Heart left ventricle (tissue), 13 donors: ENCODE measurements around the gene RBM7.

Experiments
- POLR2A ChIP-seq, 2 donors: fragments of 450-650 bp; IDR thresholded peaks; one replicate each; pipeline ENCODE4 v1.6.1; 2017; ENCODE audit warnings: antibody characterized with exemption in 2 of 2, mild to moderate bottlenecking in 2 of 2, moderate library complexity in 2 of 2
- TF ChIP-seq, protein P1 (sequence below), 12 donors: fragments of 200-600 bp; sonication (generic) in 4 of 12; IDR thresholded peaks; one replicate each; pipeline versions ENCODE4 v1.5.0 to v1.8.0; 2018 to 2022; ENCODE audit warnings: antibody characterized with exemption in 12 of 12, mild to moderate bottlenecking in 5 of 12
- donor health status: ischemic (EF 13 %, LVEDD 7.1; RV severe dilation, severe dysfunction).
- donor health status: DM: no; HTN: yes; CAD: no.
- donor health status: DM: no; HTN: no; CAD: no.
- donor health status: ischemic (EF 25% LVEDD 6.9; RV normal size, moderate dysfunction).
- donor health status: ischemic (EF 25% LVEDD 5.7; RV mildly dilated, moderate dysfunction).
- donor health status: ischemic (EF 35%, LVEDD 5.7; RV mildly dilated, moderate dysfunction).
- donor health status: nonischemic (EF 11% LVEDD 7.7; RV severe dilation, severe dysfunction).
- donor health status: DM: yes; HTN: yes; CAD: no.
- donor health status: PGD.
- donor health status: ischemic (EF 29% LVEDD 5.4; RV normal size, mild dysfunction).
- donor health status: nonischemic (EF 23%, LVEDD 6.1; RV moderate dilation, normal function).

DNA sequence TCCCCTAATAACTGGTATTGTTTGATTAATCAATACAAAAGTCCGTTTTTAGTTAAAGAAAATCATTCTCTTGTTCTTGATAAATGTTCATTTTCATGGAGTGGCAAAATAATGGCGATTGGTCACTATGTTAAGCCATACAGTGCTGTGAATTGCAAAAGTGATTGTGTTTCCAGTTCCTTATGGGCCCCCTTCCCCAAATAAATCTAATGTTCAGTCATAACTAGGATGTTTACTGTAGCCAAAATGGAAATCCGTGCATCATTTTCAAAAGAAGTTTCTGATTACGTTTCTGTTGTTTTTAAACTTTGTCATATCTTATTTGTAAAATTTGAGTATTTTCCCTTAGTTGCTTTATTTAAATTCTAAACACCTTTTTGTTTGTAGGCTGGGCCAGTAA lies 845 bp downstream of the RBM7 start:
- TF ChIP-seq, protein P1, sequence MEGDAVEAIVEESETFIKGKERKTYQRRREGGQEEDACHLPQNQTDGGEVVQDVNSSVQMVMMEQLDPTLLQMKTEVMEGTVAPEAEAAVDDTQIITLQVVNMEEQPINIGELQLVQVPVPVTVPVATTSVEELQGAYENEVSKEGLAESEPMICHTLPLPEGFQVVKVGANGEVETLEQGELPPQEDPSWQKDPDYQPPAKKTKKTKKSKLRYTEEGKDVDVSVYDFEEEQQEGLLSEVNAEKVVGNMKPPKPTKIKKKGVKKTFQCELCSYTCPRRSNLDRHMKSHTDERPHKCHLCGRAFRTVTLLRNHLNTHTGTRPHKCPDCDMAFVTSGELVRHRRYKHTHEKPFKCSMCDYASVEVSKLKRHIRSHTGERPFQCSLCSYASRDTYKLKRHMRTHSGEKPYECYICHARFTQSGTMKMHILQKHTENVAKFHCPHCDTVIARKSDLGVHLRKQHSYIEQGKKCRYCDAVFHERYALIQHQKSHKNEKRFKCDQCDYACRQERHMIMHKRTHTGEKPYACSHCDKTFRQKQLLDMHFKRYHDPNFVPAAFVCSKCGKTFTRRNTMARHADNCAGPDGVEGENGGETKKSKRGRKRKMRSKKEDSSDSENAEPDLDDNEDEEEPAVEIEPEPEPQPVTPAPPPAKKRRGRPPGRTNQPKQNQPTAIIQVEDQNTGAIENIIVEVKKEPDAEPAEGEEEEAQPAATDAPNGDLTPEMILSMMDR (IDR thresholded peaks at IDR 0.05): no peak
- no peak for TF ChIP-seq POLR2A (IDR thresholded peaks at IDR 0.05)
